ENCODE data around the gene MAN1A1.
"Not testable (repeated sequence)": the region's sequence is repeated elsewhere in the genome, so short reads cannot be mapped to it uniquely, and the experiment has no call there.

Gene MAN1A1

GRCh38 chr6:119303164-119303887 lies 46.2 kb downstream of the MAN1A1 start:
- no peak for DNase-seq (ENCODE audit: low spot score)

GRCh38 chr6:119301429-119301828 lies 48.1 kb downstream of the MAN1A1 start:
- no peak for DNase-seq (ENCODE audit: low spot score)

- no peak for DNase-seq (ENCODE audit: low spot score)
These were observed 49.9 kb downstream of the MAN1A1 start for GRCh38 chr6:119299694-119300093.

GRCh38 chr6:119297049-119297448 lies 52.5 kb downstream of the MAN1A1 start:
- DNase-seq (ENCODE audit: low spot score) = no peak

- no peak for DNase-seq (ENCODE audit: low spot score)
These were observed 53.2 kb downstream of the MAN1A1 start for GRCh38 chr6:119296036-119297035.

- no peak for DNase-seq (ENCODE audit: low spot score)
These were observed 54.6 kb downstream of the MAN1A1 start for GRCh38 chr6:119294984-119295383.

GRCh38 chr6:119291060-119291459 lies 58.5 kb downstream of the MAN1A1 start:
- DNase-seq (ENCODE audit: low spot score) = not testable (repeated sequence)

GRCh38 chr6:119290306-119290705 lies 59.3 kb downstream of the MAN1A1 start:
- DNase-seq (ENCODE audit: low spot score) = no peak

GRCh38 chr6:119289651-119290050 lies 59.9 kb downstream of the MAN1A1 start:
- no peak for DNase-seq (ENCODE audit: low spot score)

GRCh38 chr6:119285908-119286625 lies 63.5 kb downstream of the MAN1A1 start:
- no peak for DNase-seq (ENCODE audit: low spot score)

- DNase-seq (ENCODE audit: low spot score) = peak; percentile 63
These were observed 64.6 kb downstream of the MAN1A1 start for GRCh38 chr6:119284861-119285521.

GRCh38 chr6:119283979-119284545 lies 65.5 kb downstream of the MAN1A1 start:
- DNase-seq (ENCODE audit: low spot score) = no peak

GRCh38 chr6:119283214-119283613 lies 66.3 kb downstream of the MAN1A1 start:
- no peak for DNase-seq (ENCODE audit: low spot score)

GRCh38 chr6:119280668-119281067 lies 68.9 kb downstream of the MAN1A1 start:
- no peak for DNase-seq (ENCODE audit: low spot score)

GRCh38 chr6:119280080-119280479 lies 69.5 kb downstream of the MAN1A1 start:
- DNase-seq (ENCODE audit: low spot score) = no peak

GRCh38 chr6:119278625-119279024 lies 70.9 kb downstream of the MAN1A1 start:
- no peak for DNase-seq (ENCODE audit: low spot score)

- DNase-seq (ENCODE audit: low spot score) = no peak
These were observed 72.5 kb downstream of the MAN1A1 start for GRCh38 chr6:119277052-119277451.

GRCh38 chr6:119276211-119276610 lies 73.3 kb downstream of the MAN1A1 start:
- DNase-seq (ENCODE audit: low spot score) = no peak

GRCh38 chr6:119274197-119274595 lies 75.4 kb downstream of the MAN1A1 start:
- DNase-seq (ENCODE audit: low spot score) = no peak

- DNase-seq (ENCODE audit: low spot score) = no peak
These were observed 76.0 kb downstream of the MAN1A1 start for GRCh38 chr6:119273272-119274196.

Data from NAMALWA (cell line).